ENCODE measurements around the gene STK24. TPM values are rescaled to one million over a fixed set of nuclear protein-coding genes. Genes with fewer than 3 reads are reported as not detected.

Gene STK24
- total RNA-seq, 1 donor from 2014 or later: 190 TPM

GRCh38 chr13:98470920-98471319, 106.0 kb downstream of the STK24 start:
- TF ChIP-seq, protein P1, sequence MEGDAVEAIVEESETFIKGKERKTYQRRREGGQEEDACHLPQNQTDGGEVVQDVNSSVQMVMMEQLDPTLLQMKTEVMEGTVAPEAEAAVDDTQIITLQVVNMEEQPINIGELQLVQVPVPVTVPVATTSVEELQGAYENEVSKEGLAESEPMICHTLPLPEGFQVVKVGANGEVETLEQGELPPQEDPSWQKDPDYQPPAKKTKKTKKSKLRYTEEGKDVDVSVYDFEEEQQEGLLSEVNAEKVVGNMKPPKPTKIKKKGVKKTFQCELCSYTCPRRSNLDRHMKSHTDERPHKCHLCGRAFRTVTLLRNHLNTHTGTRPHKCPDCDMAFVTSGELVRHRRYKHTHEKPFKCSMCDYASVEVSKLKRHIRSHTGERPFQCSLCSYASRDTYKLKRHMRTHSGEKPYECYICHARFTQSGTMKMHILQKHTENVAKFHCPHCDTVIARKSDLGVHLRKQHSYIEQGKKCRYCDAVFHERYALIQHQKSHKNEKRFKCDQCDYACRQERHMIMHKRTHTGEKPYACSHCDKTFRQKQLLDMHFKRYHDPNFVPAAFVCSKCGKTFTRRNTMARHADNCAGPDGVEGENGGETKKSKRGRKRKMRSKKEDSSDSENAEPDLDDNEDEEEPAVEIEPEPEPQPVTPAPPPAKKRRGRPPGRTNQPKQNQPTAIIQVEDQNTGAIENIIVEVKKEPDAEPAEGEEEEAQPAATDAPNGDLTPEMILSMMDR (IDR thresholded peaks at IDR 0.05; ENCODE audit: insufficient read depth, low read length, poor library complexity, severe bottlenecking): no peak
- H3K36me3 ChIP-seq (ENCODE audit: control insufficient read depth, insufficient read depth, low read length): peaks cover 5% of the 10 kb centered on the region
- H3K4me3 ChIP-seq (ENCODE audit: low read depth, low read length): no peak overlapping the region
- DNase-seq (ENCODE audit: low read depth): no peak
- no peaks in the 10 kb centered on the region for H3K27me3 ChIP-seq (ENCODE audit: control insufficient read depth, insufficient read depth, low read length)

- no peak overlapping the region for H3K4me3 ChIP-seq (ENCODE audit: low read depth, low read length)
- TF ChIP-seq, protein P1 (IDR thresholded peaks at IDR 0.05; ENCODE audit: insufficient read depth, low read length, poor library complexity, severe bottlenecking): no peak
- H3K36me3 ChIP-seq (ENCODE audit: control insufficient read depth, insufficient read depth, low read length): peaks cover 12% of the 10 kb centered on the region
- H3K27me3 ChIP-seq (ENCODE audit: control insufficient read depth, insufficient read depth, low read length): no peaks in the 10 kb centered on the region
- DNase-seq (ENCODE audit: low read depth): no peak
Observed at GRCh38 chr13:98468929-98469328, 108.0 kb downstream of the STK24 start.

DNA sequence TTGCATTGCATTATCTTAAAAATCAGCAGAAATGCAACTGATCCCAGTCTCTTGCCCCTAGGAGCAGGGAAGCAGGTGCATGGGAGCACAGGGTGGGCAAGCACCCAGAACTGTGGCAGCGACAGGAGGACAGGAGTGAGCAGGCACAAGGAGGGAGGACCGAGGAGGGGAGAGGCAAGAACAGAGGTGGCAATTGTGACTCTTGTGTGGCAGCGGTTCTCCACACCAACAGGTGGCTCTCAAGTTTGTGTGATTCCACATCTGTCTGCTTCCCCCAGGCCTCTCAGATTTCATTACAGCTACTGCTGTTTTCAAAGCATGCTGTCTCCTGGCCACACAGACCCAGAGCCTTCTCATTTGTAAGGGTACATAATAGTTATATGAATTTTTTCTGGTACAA, 108.5 kb downstream of the STK24 start:
- Histone ChIP-seq H3K4me3 (ENCODE audit: low read depth, low read length) (no peak overlapping the region), H3K27me3 (ENCODE audit: control insufficient read depth, insufficient read depth, low read length) (no peaks in the 10 kb centered on the region), H3K36me3 (ENCODE audit: control insufficient read depth, insufficient read depth, low read length) (peaks cover 12% of the 10 kb centered on the region)
- DNase-seq (ENCODE audit: low read depth): no peak
- TF ChIP-seq, protein P1 (IDR thresholded peaks at IDR 0.05; ENCODE audit: insufficient read depth, low read length, poor library complexity, severe bottlenecking): no peak

DNA sequence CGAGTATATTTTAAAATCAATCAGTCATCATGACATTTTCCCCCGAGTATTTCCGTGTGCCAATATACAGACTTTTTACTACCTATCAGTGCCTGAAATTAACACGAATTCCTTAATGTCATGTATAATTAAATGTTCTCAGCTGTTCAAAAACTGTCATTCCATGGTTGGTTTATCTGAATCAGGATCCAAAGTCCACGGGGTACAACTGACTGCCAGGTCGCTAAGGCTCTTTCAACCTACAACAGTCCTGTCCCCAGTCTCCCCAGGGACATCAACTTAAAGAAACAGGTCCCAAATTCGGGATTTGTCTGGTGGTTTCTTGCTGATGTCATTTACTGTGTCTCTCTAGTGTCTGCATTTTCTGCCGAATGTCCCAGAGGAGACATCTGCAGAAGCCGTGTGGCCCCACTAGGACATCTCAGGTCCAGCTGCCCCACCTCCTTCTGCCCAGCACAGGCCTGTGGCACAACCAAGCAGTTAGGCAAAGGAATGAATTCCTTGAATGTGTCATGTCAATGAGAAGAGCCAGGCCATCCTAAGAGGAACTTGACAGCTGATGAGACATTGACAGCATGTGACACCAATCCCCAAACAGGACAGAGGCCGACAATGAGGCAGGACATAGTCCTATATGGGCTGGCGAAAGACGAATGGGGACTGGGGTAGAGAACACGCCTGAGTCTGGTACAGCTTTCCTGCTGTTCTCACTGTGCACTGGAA, 109.5 kb downstream of the STK24 start:
- Histone ChIP-seq H3K4me3 (ENCODE audit: low read depth, low read length) (no peak overlapping the region), H3K36me3 (ENCODE audit: control insufficient read depth, insufficient read depth, low read length) (peaks cover 12% of the 10 kb centered on the region), H3K27me3 (ENCODE audit: control insufficient read depth, insufficient read depth, low read length) (no peaks in the 10 kb centered on the region)
- DNase-seq (ENCODE audit: low read depth): no peak
- TF ChIP-seq, protein P1 (IDR thresholded peaks at IDR 0.05; ENCODE audit: insufficient read depth, low read length, poor library complexity, severe bottlenecking): no peak

- no peak overlapping the region for H3K4me3 ChIP-seq (ENCODE audit: low read depth, low read length)
- DNase-seq (ENCODE audit: low read depth): no peak
- no peaks in the 10 kb centered on the region for H3K27me3 ChIP-seq (ENCODE audit: control insufficient read depth, insufficient read depth, low read length)
- TF ChIP-seq, protein P1 (IDR thresholded peaks at IDR 0.05; ENCODE audit: insufficient read depth, low read length, poor library complexity, severe bottlenecking): peak; percentile 75
- peaks cover 10% of the 10 kb centered on the region for H3K36me3 ChIP-seq (ENCODE audit: control insufficient read depth, insufficient read depth, low read length)
Observed at GRCh38 chr13:98466634-98467236, 110.2 kb downstream of the STK24 start.

Measured in kidney epithelial cell (primary cell).